NB4 (cell line): Measurements from ENCODE around the gene IFTAP.

Source experiments
- DNase-seq: peaks from one replicate; pipeline ENCODE4 v3.0.0; 2010; ENCODE audit warnings: low read depth
- H3K4me3 ChIP-seq: one replicate; pipeline ENCODE4 v1.5.1; 2011; ENCODE audit warnings: mild to moderate bottlenecking, low read depth, low read length, moderate library complexity
- MYC ChIP-seq: IDR thresholded peaks from 2 replicates; pipeline ENCODE4 v1.6.1; 2011; ENCODE audit warnings: low read depth, low read length
- POLR2A ChIP-seq: IDR thresholded peaks from 2 replicates; pipeline ENCODE4 v1.6.1; 2011; ENCODE audit warnings: mild to moderate bottlenecking; ENCODE audit not compliant: insufficient read length; ENCODE audit errors: extremely low read depth
- TF ChIP-seq, protein P1 (sequence below): IDR thresholded peaks from one replicate; pipeline ENCODE4 v1.5.1; 2012; ENCODE audit warnings: low read depth, low read length
- TF ChIP-seq, protein P2 (sequence below): IDR thresholded peaks from 2 replicates; pipeline ENCODE4 v1.6.1; 2011; ENCODE audit warnings: low read depth, low read length

The IFTAP gene

DNA sequence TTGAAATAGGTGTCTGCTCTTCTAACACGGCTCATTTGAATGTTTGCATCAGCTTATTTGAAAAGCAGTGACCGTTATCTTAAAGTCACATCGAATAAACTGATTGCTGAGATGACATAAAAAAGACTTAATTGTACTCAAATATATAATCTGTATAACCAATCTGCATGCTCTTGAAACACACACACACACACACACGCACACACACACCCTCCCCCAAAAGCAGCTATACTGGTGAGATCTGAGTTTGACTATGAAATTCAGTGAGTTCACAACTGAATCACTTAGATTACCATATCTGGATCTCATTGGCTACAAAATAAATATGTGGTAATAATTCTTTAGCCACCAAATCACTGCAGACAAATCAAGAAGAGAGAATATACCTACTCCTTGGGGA is 3.8 kb upstream of the IFTAP start:
- TF ChIP-seq, protein P1, sequence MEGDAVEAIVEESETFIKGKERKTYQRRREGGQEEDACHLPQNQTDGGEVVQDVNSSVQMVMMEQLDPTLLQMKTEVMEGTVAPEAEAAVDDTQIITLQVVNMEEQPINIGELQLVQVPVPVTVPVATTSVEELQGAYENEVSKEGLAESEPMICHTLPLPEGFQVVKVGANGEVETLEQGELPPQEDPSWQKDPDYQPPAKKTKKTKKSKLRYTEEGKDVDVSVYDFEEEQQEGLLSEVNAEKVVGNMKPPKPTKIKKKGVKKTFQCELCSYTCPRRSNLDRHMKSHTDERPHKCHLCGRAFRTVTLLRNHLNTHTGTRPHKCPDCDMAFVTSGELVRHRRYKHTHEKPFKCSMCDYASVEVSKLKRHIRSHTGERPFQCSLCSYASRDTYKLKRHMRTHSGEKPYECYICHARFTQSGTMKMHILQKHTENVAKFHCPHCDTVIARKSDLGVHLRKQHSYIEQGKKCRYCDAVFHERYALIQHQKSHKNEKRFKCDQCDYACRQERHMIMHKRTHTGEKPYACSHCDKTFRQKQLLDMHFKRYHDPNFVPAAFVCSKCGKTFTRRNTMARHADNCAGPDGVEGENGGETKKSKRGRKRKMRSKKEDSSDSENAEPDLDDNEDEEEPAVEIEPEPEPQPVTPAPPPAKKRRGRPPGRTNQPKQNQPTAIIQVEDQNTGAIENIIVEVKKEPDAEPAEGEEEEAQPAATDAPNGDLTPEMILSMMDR = no peak
- no peak for TF ChIP-seq MYC
- TF ChIP-seq POLR2A = no peak
- TF ChIP-seq, protein P2, sequence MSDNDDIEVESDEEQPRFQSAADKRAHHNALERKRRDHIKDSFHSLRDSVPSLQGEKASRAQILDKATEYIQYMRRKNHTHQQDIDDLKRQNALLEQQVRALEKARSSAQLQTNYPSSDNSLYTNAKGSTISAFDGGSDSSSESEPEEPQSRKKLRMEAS = no peak

GRCh38 chr11:36591433-36591832 is 2.9 kb upstream of the IFTAP start:
- DNase-seq = no peak
- no peak overlapping the region for H3K4me3 ChIP-seq
- TF ChIP-seq POLR2A (no peak), MYC (no peak)
- TF ChIP-seq, protein P2 = no peak
- TF ChIP-seq, protein P1 = no peak

More for the DNA sequence above, 3.8 kb upstream of the IFTAP start:
- no peak for DNase-seq
- H3K4me3 ChIP-seq = no peak overlapping the region

GRCh38 chr11:36596880-36597279 is 2.6 kb downstream of the IFTAP start:
- TF ChIP-seq, protein P2 = no peak
- TF ChIP-seq POLR2A = no peak
- no peak for TF ChIP-seq MYC
- TF ChIP-seq, protein P1 = no peak
- DNase-seq = no peak
- no peak overlapping the region for H3K4me3 ChIP-seq

DNA sequence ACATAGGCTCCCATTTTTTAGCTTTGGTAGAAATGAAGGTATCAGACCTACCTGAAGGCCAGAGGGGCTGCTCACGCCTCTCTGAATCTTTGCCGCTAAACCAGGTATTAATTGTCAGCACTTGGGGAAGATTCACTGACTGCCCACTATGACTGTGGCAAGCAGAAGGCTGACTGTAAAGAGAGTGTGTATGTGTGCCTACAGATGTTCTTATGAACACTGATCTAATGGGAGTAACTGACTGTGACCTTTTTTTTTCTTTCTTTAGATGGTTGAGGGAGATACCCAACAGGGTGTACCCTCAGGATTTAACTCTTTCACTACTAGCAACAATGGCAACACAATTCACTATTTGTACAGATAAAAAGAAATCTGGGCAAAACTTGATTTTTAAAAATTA is 3.7 kb downstream of the IFTAP start, which contains the start of gene RAG2:
TSS of gene RAG2 (minus strand) at position 186 of the 400 bp plus-strand sequence. CDS start 4,068 bp downstream, outside the sequence.
- no peak for DNase-seq
- no peak for TF ChIP-seq MYC
- TF ChIP-seq, protein P1 = no peak
- no peak for TF ChIP-seq POLR2A
- TF ChIP-seq, protein P2 = no peak
- H3K4me3 ChIP-seq = no peak within 1 kb of the TSS

DNA sequence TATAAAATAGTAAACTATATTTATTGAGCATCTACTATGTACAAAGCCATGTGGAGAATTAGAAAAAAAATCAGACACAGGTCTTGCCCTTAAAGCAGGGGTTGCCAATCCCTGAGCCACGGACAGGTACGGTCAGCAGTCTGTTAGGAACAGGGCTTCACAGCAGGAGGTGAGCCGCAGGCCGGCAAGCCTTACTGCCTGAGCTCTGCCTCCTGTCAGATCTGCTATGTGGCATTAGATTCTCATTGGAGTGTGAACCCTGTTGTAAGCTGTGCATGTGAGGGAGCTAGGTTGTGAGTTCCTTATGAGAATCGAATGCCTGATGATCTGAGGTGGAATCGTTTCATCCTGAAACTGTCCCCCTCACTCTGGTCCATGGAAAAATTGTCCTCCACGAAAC is 5.9 kb downstream of the IFTAP start:
- no peak for DNase-seq
- no peak overlapping the region for H3K4me3 ChIP-seq
- TF ChIP-seq, protein P2 = no peak
- TF ChIP-seq, protein P1 = no peak
- TF ChIP-seq MYC (no peak), POLR2A (no peak)

DNA sequence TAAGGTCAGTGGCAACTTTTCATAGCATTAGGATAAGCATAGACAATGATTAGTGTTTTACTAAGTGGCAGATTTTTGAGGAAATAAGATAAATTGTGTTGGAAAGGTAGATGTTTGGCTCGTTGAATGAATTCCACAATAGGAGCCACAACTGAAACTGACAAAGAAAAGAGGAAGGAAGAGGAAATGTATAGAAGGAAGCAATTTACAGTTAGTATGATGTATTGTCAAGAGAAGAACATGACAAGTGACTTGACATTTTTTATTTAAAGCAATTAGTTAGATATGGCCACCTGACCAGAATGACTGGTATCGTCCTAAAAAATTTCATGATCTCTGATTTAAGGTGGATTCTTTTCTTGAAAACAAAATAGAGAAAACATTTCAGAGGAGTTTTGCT is 6.9 kb downstream of the IFTAP start:
- peak; percentile 8 for DNase-seq
- TF ChIP-seq, protein P1 = no peak
- H3K4me3 ChIP-seq = no peak overlapping the region
